Testis (tissue), 3 donors: Measurements from ENCODE around the gene SHC1. TPM values are rescaled to one million over a fixed set of nuclear protein-coding genes. Genes with fewer than 3 reads are reported as not detected.

ENCODE experiments used
- DNase-seq: peaks from one replicate; pipeline ENCODE4 v3.0.0-alpha.2; 2019
- H3K27ac ChIP-seq, 2 donors: fragments of 200-600 bp; sonication (generic); one replicate each; pipeline ENCODE4 v1.5.1; 2019
- H3K27me3 ChIP-seq: fragments of 200-600 bp; sonication (generic); one replicate; pipeline ENCODE4 v1.5.1; 2019
- H3K36me3 ChIP-seq: fragments of 200-600 bp; sonication (generic); one replicate; pipeline ENCODE4 v1.5.1; 2017; ENCODE audit warnings: low read depth; ENCODE audit errors: missing control alignments
- H3K4me1 ChIP-seq: fragments of 200-600 bp; sonication (generic); one replicate; pipeline ENCODE4 v1.5.1; 2019
- H3K4me3 ChIP-seq, 2 donors: fragments of 200-600 bp; sonication (generic); one replicate each; pipeline ENCODE4 v1.5.1; 2017 to 2019
- H3K9me3 ChIP-seq: fragments of 200-600 bp; sonication (generic); one replicate; pipeline ENCODE4 v1.5.1; 2017
- CTCF ChIP-seq, 3 experiments: fragments of 450-650 bp in 2 of 3; fragments of 200-600 bp in 1 of 3; sonication (generic) in 1 of 3; IDR thresholded peaks; one replicate each; pipeline ENCODE4 v1.5.1; 2016 to 2019; ENCODE audit warnings: antibody characterized with exemption in 3 of 3, mild to moderate bottlenecking in 2 of 3, moderate library complexity in 1 of 3
- POLR2A ChIP-seq: fragments of 450-650 bp; IDR thresholded peaks from one replicate; pipeline ENCODE4 v1.6.1; 2017; ENCODE audit warnings: antibody characterized with exemption, mild to moderate bottlenecking, moderate library complexity
- WGBS, 2 donors: methylation state at CpG; one replicate each; pipeline ENCODE4 v1.1.5; 2018; 5-methylcytosine and 5-hydroxymethylcytosine counted together
- intact Hi-C: fragments of 100-400 bp; cut with DNase I; formaldehyde crosslinking; loops from one replicate; pipeline ENCODE4 v1.15.1; 2023; ENCODE audit warnings: low total_unique reads
- polyA plus RNA-seq: library from polyadenylated mRNA; stranded (reverse); fragments of 350-450 nt; fragmentation: Illumina TruSeq; extraction: RNeasy Lipid Tissue Mini Kit (QIAGEN cat#74804); gene quantifications from one replicate; pipeline ENCODE4 v1.2.3, GENCODE V29; 2014; ENCODE audit warnings: low read depth, low replicate concordance; ENCODE audit not compliant: insufficient read depth
- total RNA-seq, 2 donors: library from RNA; depleted of rRNA; stranded (reverse); fragments of >200 nt; gene quantifications; one replicate each; pipeline ENCODE4 v1.2.3, GENCODE V29; 2016

SHC1 gene
- total and polyA plus RNA-seq, 3 donors from 2014 or later, result 47.9 to 59.3 (median 49.0) TPM

- no peaks in the 10 kb centered on the region for H3K27me3 ChIP-seq
- intact Hi-C loops, result no loop called here
- no peaks in the 10 kb centered on the region for H3K9me3 ChIP-seq
- H3K27ac ChIP-seq, result peak overlapping the region in 1 of 2 donors; percentile 19
- TF ChIP-seq CTCF (IDR thresholded peaks at IDR 0.05) (no peak), POLR2A (no peak)
- 68 to 69% methylated on average over 11 of the region's 11 CpGs for WGBS, 2 donors
- H3K36me3 ChIP-seq, result no peaks in the 10 kb centered on the region
- no peak overlapping the region for H3K4me3 ChIP-seq
- no peak for DNase-seq
- H3K4me1 ChIP-seq, result peaks cover 23% of the 10 kb centered on the region
Observed at GRCh38 chr1:155010211-155010918, 39.8 kb upstream of the SHC1 start.

- WGBS, 2 donors, result 93 to 95% methylated on average over 5 of the region's 5 CpGs
- TF ChIP-seq CTCF (IDR thresholded peaks at IDR 0.05) (no peak), POLR2A (no peak)
- no peaks in the 10 kb centered on the region for H3K9me3 ChIP-seq
- intact Hi-C loops, result no loop called here
- H3K4me3 ChIP-seq, result no peak overlapping the region
- no peaks in the 10 kb centered on the region for H3K36me3 ChIP-seq
- H3K27ac ChIP-seq, result peak overlapping the region in 1 of 2 donors; percentile 19
- peaks cover 30% of the 10 kb centered on the region for H3K4me1 ChIP-seq
- DNase-seq, result no peak
- H3K27me3 ChIP-seq, result no peaks in the 10 kb centered on the region
Observed at GRCh38 chr1:155009742-155010141, 39.2 kb upstream of the SHC1 start.

GRCh38 chr1:155009221-155009711 lies 38.7 kb upstream of the SHC1 start:
- DNase-seq, result no peak
- H3K4me3 ChIP-seq, result no peak overlapping the region
- H3K36me3 ChIP-seq, result no peaks in the 10 kb centered on the region
- 92 to 100% methylated on average over 7 to 12 of the region's 12 CpGs for WGBS, 2 donors
- intact Hi-C loops, result no loop called here
- no peaks in the 10 kb centered on the region for H3K9me3 ChIP-seq
- H3K27me3 ChIP-seq, result no peaks in the 10 kb centered on the region
- H3K4me1 ChIP-seq, result peaks cover 34% of the 10 kb centered on the region
- H3K27ac ChIP-seq, result no peak overlapping the region
- TF ChIP-seq POLR2A, result no peak
- no peak for TF ChIP-seq CTCF (IDR thresholded peaks at IDR 0.05)

GRCh38 chr1:155008015-155008941 lies 37.7 kb upstream of the SHC1 start:
- Histone ChIP-seq H3K36me3 (no peaks in the 10 kb centered on the region), H3K4me1 (peaks cover 38% of the 10 kb centered on the region), H3K27ac (peak overlapping the region in 1 of 2 donors; percentile 33), H3K4me3 (no peak overlapping the region), H3K27me3 (no peaks in the 10 kb centered on the region), H3K9me3 (no peaks in the 10 kb centered on the region)
- no peak for DNase-seq
- intact Hi-C loops, result no loop called here
- TF ChIP-seq CTCF (IDR thresholded peaks at IDR 0.05) (no peak), POLR2A (no peak)
- 84 to 85% methylated on average over 12 to 16 of the region's 16 CpGs for WGBS, 2 donors
